Neutrophil (primary cell): ENCODE measurements around the gene SMARCC1.
"Not testable (repeated sequence)": the region's sequence is repeated elsewhere in the genome, so short reads cannot be mapped to it uniquely, and the experiment has no call there.

Experiments
- H3K27ac ChIP-seq: fragments of 200-600 bp; sonication (generic); 2 replicates; pipeline ENCODE4 v1.5.1; 2016; ENCODE audit warnings: mild to moderate bottlenecking, moderate library complexity
- H3K27me3 ChIP-seq: fragments of 200-600 bp; sonication (generic); 2 replicates; pipeline ENCODE4 v1.6.0; 2016; ENCODE audit warnings: mild to moderate bottlenecking
- H3K36me3 ChIP-seq: fragments of 200-600 bp; sonication (generic); 2 replicates; pipeline ENCODE4 v1.5.1; 2017
- H3K4me1 ChIP-seq, 2 experiments: fragments of 200-600 bp in 1 of 2; sonication (generic) in 1 of 2; 1 replicate in 1 of 2; 2 replicates in 1 of 2; pipeline versions ENCODE4 v1.5.1 to v1.6.1; 2013 to 2016; ENCODE audit warnings: low read depth in 1 of 2, low read length in 1 of 2, mild to moderate bottlenecking in 1 of 2, moderate library complexity in 1 of 2; ENCODE audit not compliant: control insufficient read depth in 1 of 2, insufficient read depth in 1 of 2
- H3K4me3 ChIP-seq, 2 experiments: fragments of 200-600 bp in 1 of 2; sonication (generic) in 1 of 2; 1 replicate in 1 of 2; 2 replicates in 1 of 2; pipeline ENCODE4 v1.5.1; 2013 to 2016; ENCODE audit warnings: low read depth in 1 of 2, low read length in 1 of 2, mild to moderate bottlenecking in 1 of 2, moderate library complexity in 1 of 2
- H3K9me3 ChIP-seq: fragments of 200-600 bp; sonication (generic); 2 replicates; pipeline ENCODE4 v1.5.1; 2016
- TF ChIP-seq, protein P1 (sequence below): fragments of 200-600 bp; sonication (generic); IDR thresholded peaks from 2 replicates; pipeline ENCODE4 v1.5.1; 2016; ENCODE audit warnings: antibody characterized with exemption

Gene SMARCC1

DNA sequence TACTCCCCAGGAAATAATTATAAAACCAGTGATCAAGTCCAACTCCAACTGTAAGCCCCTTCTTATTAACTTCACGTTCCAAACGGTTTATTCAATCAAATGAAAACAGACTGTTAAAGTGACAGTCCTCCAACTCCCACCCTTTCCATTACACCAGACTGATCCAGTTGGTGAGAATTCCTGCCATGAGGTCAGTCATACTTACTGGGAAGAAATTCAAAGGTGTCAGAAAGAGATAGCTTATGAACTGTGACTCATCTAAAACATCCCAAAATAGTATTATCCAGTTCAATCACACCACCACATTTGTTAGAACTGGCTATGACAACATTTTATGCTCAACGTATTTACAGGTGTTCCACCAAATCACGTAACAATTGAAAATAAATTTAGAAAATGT, 19.5 kb downstream of the SMARCC1 start:
- Histone ChIP-seq H3K4me1 (no peaks in the 10 kb centered on the region), H3K27ac (no peak overlapping the region), H3K36me3 (peaks cover 25% of the 10 kb centered on the region)

DNA sequence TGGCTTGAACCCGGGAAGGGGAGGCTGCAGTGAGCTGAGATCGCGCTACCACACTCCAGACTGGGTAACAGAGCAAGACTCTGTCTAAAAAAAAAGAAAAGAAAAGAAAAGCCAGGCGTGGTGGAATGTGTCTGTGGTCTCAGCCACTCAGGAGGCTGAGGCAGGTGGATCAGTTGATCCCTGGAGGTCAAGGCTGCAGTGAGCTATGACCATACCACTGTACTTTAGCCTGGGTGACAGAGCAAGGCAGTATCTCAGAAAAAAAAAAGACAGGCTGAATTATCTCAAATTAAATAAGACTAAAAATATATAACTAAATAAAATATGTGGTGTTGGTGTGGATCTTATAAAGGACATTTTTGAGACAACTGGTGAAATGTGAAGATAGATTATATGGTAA, 20.6 kb downstream of the SMARCC1 start:
- TF ChIP-seq, protein P1, sequence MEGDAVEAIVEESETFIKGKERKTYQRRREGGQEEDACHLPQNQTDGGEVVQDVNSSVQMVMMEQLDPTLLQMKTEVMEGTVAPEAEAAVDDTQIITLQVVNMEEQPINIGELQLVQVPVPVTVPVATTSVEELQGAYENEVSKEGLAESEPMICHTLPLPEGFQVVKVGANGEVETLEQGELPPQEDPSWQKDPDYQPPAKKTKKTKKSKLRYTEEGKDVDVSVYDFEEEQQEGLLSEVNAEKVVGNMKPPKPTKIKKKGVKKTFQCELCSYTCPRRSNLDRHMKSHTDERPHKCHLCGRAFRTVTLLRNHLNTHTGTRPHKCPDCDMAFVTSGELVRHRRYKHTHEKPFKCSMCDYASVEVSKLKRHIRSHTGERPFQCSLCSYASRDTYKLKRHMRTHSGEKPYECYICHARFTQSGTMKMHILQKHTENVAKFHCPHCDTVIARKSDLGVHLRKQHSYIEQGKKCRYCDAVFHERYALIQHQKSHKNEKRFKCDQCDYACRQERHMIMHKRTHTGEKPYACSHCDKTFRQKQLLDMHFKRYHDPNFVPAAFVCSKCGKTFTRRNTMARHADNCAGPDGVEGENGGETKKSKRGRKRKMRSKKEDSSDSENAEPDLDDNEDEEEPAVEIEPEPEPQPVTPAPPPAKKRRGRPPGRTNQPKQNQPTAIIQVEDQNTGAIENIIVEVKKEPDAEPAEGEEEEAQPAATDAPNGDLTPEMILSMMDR: no peak
- H3K4me3 ChIP-seq: no peak overlapping the region
- H3K27ac ChIP-seq: no peak overlapping the region
- H3K36me3 ChIP-seq: peaks cover 28% of the 10 kb centered on the region
- H3K4me1 ChIP-seq: no peaks in the 10 kb centered on the region
- H3K27me3 ChIP-seq: no peaks in the 10 kb centered on the region
- no peaks in the 10 kb centered on the region for H3K9me3 ChIP-seq

More for the DNA sequence above, 19.5 kb downstream of the SMARCC1 start:
- TF ChIP-seq, protein P1: no peak
- no peaks in the 10 kb centered on the region for H3K27me3 ChIP-seq
- no peaks in the 10 kb centered on the region for H3K9me3 ChIP-seq
- H3K4me3 ChIP-seq: no peak overlapping the region

DNA sequence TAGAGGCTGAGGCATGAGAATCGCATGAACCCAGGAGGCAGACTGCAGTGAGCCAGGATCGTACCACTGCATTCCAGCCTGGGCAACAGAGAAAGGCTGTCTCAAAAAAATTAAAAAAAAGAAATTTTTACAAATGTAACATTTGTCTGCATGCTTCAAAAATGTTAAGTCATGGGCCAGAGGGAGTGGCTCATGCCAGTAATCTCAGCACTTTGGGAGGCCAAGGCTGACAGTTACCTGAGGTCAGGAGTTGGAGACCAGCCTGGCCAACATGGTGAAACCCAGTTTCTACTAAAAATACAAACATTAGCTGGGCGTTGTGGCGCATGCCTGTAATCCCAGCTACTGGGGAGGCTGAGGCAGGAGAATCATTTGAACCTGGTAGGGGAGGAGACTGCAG, 21.5 kb downstream of the SMARCC1 start:
- H3K27ac ChIP-seq, H3K9me3 ChIP-seq, H3K4me3 ChIP-seq, H3K4me1 ChIP-seq, H3K27me3 ChIP-seq: not testable (repeated sequence)
- peaks cover 24% of the 10 kb centered on the region for H3K36me3 ChIP-seq

DNA sequence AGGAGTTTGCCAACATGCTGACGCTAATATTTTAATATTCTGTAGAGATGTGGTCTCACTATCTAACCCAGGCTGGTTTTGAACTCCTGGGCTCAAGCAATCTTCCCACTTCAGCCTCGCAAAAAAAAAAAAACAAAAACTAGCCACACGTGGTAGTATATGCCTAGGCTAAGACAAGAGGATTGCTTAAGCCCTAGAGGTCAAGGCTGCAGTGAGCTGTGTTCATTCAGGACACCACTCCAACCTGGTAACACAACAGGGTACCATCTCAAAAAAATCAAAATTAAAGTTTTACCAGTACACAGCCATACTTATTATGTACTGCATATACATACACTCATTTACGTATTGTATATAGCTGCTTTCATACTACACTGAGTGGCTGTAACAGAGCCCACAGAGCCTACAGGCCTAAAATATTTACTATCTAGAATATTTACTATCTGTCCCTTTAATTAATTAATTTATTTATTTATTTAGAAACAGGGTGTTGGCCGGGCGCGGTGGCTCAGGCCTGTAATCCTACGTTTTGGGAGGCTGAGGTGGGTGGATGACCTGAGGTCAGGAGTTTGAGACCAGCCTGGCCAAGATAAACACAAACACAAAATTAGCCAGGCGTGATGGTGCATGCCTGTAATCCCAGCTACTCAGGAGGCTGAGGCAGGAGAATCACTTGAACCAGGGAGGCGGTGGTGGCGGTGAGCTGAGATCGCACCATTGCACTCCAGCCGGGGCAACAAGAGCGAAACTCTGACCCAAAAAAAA, 23.2 kb downstream of the SMARCC1 start:
- no peak overlapping the region for H3K27ac ChIP-seq
- no peaks in the 10 kb centered on the region for H3K27me3 ChIP-seq
- H3K9me3 ChIP-seq: no peaks in the 10 kb centered on the region
- peaks cover 17% of the 10 kb centered on the region for H3K36me3 ChIP-seq
- H3K4me1 ChIP-seq: no peaks in the 10 kb centered on the region
- TF ChIP-seq, protein P1: no peak
- H3K4me3 ChIP-seq: no peak overlapping the region

DNA sequence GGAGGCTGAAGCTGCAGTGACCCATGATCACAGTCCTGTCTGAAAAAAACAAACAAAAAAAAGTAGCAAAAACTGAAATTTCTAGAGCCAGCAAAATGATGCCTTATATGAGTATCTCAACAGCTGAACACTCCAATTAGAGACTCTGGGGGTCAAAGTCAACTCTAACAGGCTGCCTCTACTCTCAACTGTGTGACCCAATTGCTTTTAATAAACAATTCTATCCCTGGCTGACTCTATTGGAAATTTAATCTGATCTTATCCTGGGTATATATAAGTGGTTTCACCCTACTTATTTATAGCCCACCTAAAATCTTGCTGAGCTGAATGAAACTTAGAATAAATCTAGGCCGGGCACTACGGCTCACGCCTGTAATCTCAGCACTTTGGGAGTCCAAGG, 29.0 kb downstream of the SMARCC1 start:
- Histone ChIP-seq H3K27me3 (no peaks in the 10 kb centered on the region), H3K27ac (no peak overlapping the region), H3K4me1 (no peaks in the 10 kb centered on the region), H3K4me3 (no peak overlapping the region), H3K36me3 (peaks cover 5% of the 10 kb centered on the region), H3K9me3 (no peaks in the 10 kb centered on the region)
- TF ChIP-seq, protein P1: no peak

DNA sequence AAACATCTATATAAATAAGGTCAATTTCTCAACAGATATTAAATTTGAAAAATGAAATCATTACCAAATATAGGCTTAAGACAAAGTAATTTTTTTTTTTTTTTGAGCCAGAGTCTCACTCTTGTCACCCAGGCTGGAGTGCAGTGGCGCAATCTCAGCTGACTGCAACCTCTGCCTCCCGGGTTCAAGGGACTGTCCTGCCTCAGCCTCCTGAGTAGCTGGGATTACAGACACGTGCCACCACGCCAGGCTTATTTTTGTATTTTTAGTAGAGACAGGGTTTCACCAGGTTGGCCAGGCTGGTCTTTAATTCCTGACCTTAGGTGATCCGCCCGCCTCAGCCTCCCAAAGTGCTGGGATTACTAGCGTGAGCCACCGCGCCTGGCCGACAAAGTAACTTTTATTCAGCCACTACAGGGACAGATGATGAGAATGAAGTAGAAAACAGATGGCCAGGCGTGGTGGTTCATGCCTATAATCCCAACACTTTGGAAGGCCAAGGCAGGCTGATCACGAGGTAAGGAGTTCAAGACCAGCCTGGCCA, 30.8 kb downstream of the SMARCC1 start:
- not testable (repeated sequence) for H3K4me3 ChIP-seq, H3K4me1 ChIP-seq, H3K27ac ChIP-seq, H3K27me3 ChIP-seq, H3K9me3 ChIP-seq, H3K36me3 ChIP-seq
